ENCODE data around the gene ERVW-1. TPM values are rescaled to one million over a fixed set of nuclear protein-coding genes. Genes with fewer than 3 reads are reported as not detected.

Gene ERVW-1
- total and polyA plus RNA-seq, 4 donors = 0.11 to 1.8 (median 1.7) TPM; not detected in 1

- no peaks in the 10 kb centered on the region for H3K9me3 ChIP-seq (ENCODE audit: control insufficient read depth, insufficient read depth, low read length)
- no peak overlapping the region for H3K4me3 ChIP-seq (ENCODE audit: low read depth, low read length)
- WGBS (ENCODE audit: insufficient coverage) = 74% methylated on average over 3 of the region's 7 CpGs
- H3K27ac ChIP-seq (ENCODE audit: low read depth, low read length) = no peak overlapping the region
- no peak for DNase-seq (ENCODE audit: low read depth in 4 of 6, low spot score in 6 of 6)
- no peaks in the 10 kb centered on the region for H3K4me1 ChIP-seq (ENCODE audit: control insufficient read depth, insufficient read depth, low read length)
- H3K27me3 ChIP-seq (ENCODE audit: control insufficient read depth, insufficient read depth, low read length) = no peaks in the 10 kb centered on the region
- no peaks in the 10 kb centered on the region for H3K36me3 ChIP-seq (ENCODE audit: control insufficient read depth, insufficient read depth, low read length)
Measured at GRCh38 chr7:92436612-92437445, 40.9 kb downstream of the ERVW-1 start.

- no peaks in the 10 kb centered on the region for H3K4me1 ChIP-seq (ENCODE audit: control insufficient read depth, insufficient read depth, low read length)
- H3K4me3 ChIP-seq (ENCODE audit: low read depth, low read length) = no peak overlapping the region
- no peaks in the 10 kb centered on the region for H3K9me3 ChIP-seq (ENCODE audit: control insufficient read depth, insufficient read depth, low read length)
- no peaks in the 10 kb centered on the region for H3K27me3 ChIP-seq (ENCODE audit: control insufficient read depth, insufficient read depth, low read length)
- WGBS (ENCODE audit: insufficient coverage) = no CpG with 5 or more reads among the region's 2 CpGs
- no peak overlapping the region for H3K27ac ChIP-seq (ENCODE audit: low read depth, low read length)
- DNase-seq (ENCODE audit: low read depth in 4 of 6, low spot score in 6 of 6) = no peak
- H3K36me3 ChIP-seq (ENCODE audit: control insufficient read depth, insufficient read depth, low read length) = no peaks in the 10 kb centered on the region
Measured at GRCh38 chr7:92435542-92435941, 42.2 kb downstream of the ERVW-1 start.

- H3K27ac ChIP-seq (ENCODE audit: low read depth, low read length) = no peak overlapping the region
- no peak for DNase-seq (ENCODE audit: low read depth in 4 of 6, low spot score in 6 of 6)
- no peaks in the 10 kb centered on the region for H3K4me1 ChIP-seq (ENCODE audit: control insufficient read depth, insufficient read depth, low read length)
- WGBS (ENCODE audit: insufficient coverage) = 93% methylated on average over 6 of the region's 8 CpGs
- no peaks in the 10 kb centered on the region for H3K27me3 ChIP-seq (ENCODE audit: control insufficient read depth, insufficient read depth, low read length)
- H3K4me3 ChIP-seq (ENCODE audit: low read depth, low read length) = no peak overlapping the region
- H3K36me3 ChIP-seq (ENCODE audit: control insufficient read depth, insufficient read depth, low read length) = no peaks in the 10 kb centered on the region
- H3K9me3 ChIP-seq (ENCODE audit: control insufficient read depth, insufficient read depth, low read length) = no peaks in the 10 kb centered on the region
Measured at GRCh38 chr7:92433019-92433418, 44.7 kb downstream of the ERVW-1 start.

GRCh38 chr7:92432299-92432946 is 45.3 kb downstream of the ERVW-1 start:
- H3K27ac ChIP-seq (ENCODE audit: low read depth, low read length) = no peak overlapping the region
- H3K4me3 ChIP-seq (ENCODE audit: low read depth, low read length) = no peak overlapping the region
- no peaks in the 10 kb centered on the region for H3K4me1 ChIP-seq (ENCODE audit: control insufficient read depth, insufficient read depth, low read length)
- WGBS (ENCODE audit: insufficient coverage) = no CpG with 5 or more reads among the region's 3 CpGs
- DNase-seq (ENCODE audit: low read depth in 4 of 6, low spot score in 6 of 6) = no peak
- no peaks in the 10 kb centered on the region for H3K27me3 ChIP-seq (ENCODE audit: control insufficient read depth, insufficient read depth, low read length)
- no peaks in the 10 kb centered on the region for H3K9me3 ChIP-seq (ENCODE audit: control insufficient read depth, insufficient read depth, low read length)
- H3K36me3 ChIP-seq (ENCODE audit: control insufficient read depth, insufficient read depth, low read length) = no peaks in the 10 kb centered on the region

GRCh38 chr7:92427193-92427592 is 50.6 kb downstream of the ERVW-1 start:
- no peak for DNase-seq (ENCODE audit: low read depth in 4 of 6, low spot score in 6 of 6)
- Histone ChIP-seq H3K27ac (ENCODE audit: low read depth, low read length) (no peak overlapping the region), H3K4me1 (ENCODE audit: control insufficient read depth, insufficient read depth, low read length) (peaks cover 15% of the 10 kb centered on the region), H3K36me3 (ENCODE audit: control insufficient read depth, insufficient read depth, low read length) (no peaks in the 10 kb centered on the region), H3K27me3 (ENCODE audit: control insufficient read depth, insufficient read depth, low read length) (peaks cover 7% of the 10 kb centered on the region), H3K4me3 (ENCODE audit: low read depth, low read length) (no peak overlapping the region), H3K9me3 (ENCODE audit: control insufficient read depth, insufficient read depth, low read length) (no peaks in the 10 kb centered on the region)
- WGBS (ENCODE audit: insufficient coverage) = 100% methylated on average over 2 of the region's 3 CpGs

- no peak for DNase-seq (ENCODE audit: low read depth in 4 of 6, low spot score in 6 of 6)
- no peaks in the 10 kb centered on the region for H3K36me3 ChIP-seq (ENCODE audit: control insufficient read depth, insufficient read depth, low read length)
- peaks cover 15% of the 10 kb centered on the region for H3K4me1 ChIP-seq (ENCODE audit: control insufficient read depth, insufficient read depth, low read length)
- H3K27ac ChIP-seq (ENCODE audit: low read depth, low read length) = no peak overlapping the region
- WGBS (ENCODE audit: insufficient coverage) = 51% methylated on average over 18 of the region's 20 CpGs
- no peak overlapping the region for H3K4me3 ChIP-seq (ENCODE audit: low read depth, low read length)
- no peaks in the 10 kb centered on the region for H3K9me3 ChIP-seq (ENCODE audit: control insufficient read depth, insufficient read depth, low read length)
- peaks cover 7% of the 10 kb centered on the region for H3K27me3 ChIP-seq (ENCODE audit: control insufficient read depth, insufficient read depth, low read length)
Measured at GRCh38 chr7:92425311-92425947, 52.3 kb downstream of the ERVW-1 start.

- no peak overlapping the region for H3K27ac ChIP-seq (ENCODE audit: low read depth, low read length)
- WGBS (ENCODE audit: insufficient coverage) = 89% methylated on average over 5 of the region's 5 CpGs
- peaks cover 15% of the 10 kb centered on the region for H3K4me1 ChIP-seq (ENCODE audit: control insufficient read depth, insufficient read depth, low read length)
- no peak for DNase-seq (ENCODE audit: low read depth in 4 of 6, low spot score in 6 of 6)
- no peak overlapping the region for H3K4me3 ChIP-seq (ENCODE audit: low read depth, low read length)
- no peaks in the 10 kb centered on the region for H3K36me3 ChIP-seq (ENCODE audit: control insufficient read depth, insufficient read depth, low read length)
- H3K27me3 ChIP-seq (ENCODE audit: control insufficient read depth, insufficient read depth, low read length) = peaks cover 7% of the 10 kb centered on the region
- no peaks in the 10 kb centered on the region for H3K9me3 ChIP-seq (ENCODE audit: control insufficient read depth, insufficient read depth, low read length)
Measured at GRCh38 chr7:92423710-92424131, 54.0 kb downstream of the ERVW-1 start.

- no peak for DNase-seq (ENCODE audit: low read depth in 4 of 6, low spot score in 6 of 6)
- Histone ChIP-seq H3K9me3 (ENCODE audit: control insufficient read depth, insufficient read depth, low read length) (no peaks in the 10 kb centered on the region), H3K4me1 (ENCODE audit: control insufficient read depth, insufficient read depth, low read length) (peaks cover 15% of the 10 kb centered on the region), H3K36me3 (ENCODE audit: control insufficient read depth, insufficient read depth, low read length) (no peaks in the 10 kb centered on the region), H3K27ac (ENCODE audit: low read depth, low read length) (no peak overlapping the region), H3K27me3 (ENCODE audit: control insufficient read depth, insufficient read depth, low read length) (peaks cover 7% of the 10 kb centered on the region), H3K4me3 (ENCODE audit: low read depth, low read length) (no peak overlapping the region)
- WGBS (ENCODE audit: insufficient coverage) = 94% methylated on average over 5 of the region's 6 CpGs
Measured at GRCh38 chr7:92422926-92423325, 54.8 kb downstream of the ERVW-1 start.

GRCh38 chr7:92421676-92422435 is 55.9 kb downstream of the ERVW-1 start:
- no peaks in the 10 kb centered on the region for H3K9me3 ChIP-seq (ENCODE audit: control insufficient read depth, insufficient read depth, low read length)
- no peak overlapping the region for H3K27ac ChIP-seq (ENCODE audit: low read depth, low read length)
- H3K4me1 ChIP-seq (ENCODE audit: control insufficient read depth, insufficient read depth, low read length) = peaks cover 15% of the 10 kb centered on the region
- no peak overlapping the region for H3K4me3 ChIP-seq (ENCODE audit: low read depth, low read length)
- DNase-seq (ENCODE audit: low read depth in 4 of 6, low spot score in 6 of 6) = peak in 1 of 6 donors; percentile 11
- H3K36me3 ChIP-seq (ENCODE audit: control insufficient read depth, insufficient read depth, low read length) = no peaks in the 10 kb centered on the region
- H3K27me3 ChIP-seq (ENCODE audit: control insufficient read depth, insufficient read depth, low read length) = peaks cover 7% of the 10 kb centered on the region
- WGBS (ENCODE audit: insufficient coverage) = 59% methylated on average over 3 of the region's 5 CpGs

Measured in spinal cord (tissue), 10 donors.